HG03025 (cell line): ENCODE results near the gene RMND1.
A peak's percentile ranks its signal among the peaks of the same experiment; 100 is the strongest.

ENCODE experiments used
- ATAC-seq: cut with Tn5 transposase; IDR thresholded peaks from one replicate; pipeline ENCODE4 v1.9.1; 2021; ENCODE audit warnings: mild to moderate bottlenecking, moderate library complexity; ENCODE audit not compliant: unreplicated experiment, low FRiP score

Gene RMND1

GRCh38 chr6:151422981-151423380 lies 28.9 kb downstream of the RMND1 start:
- ATAC-seq: no peak

GRCh38 chr6:151417477-151417876 lies 34.4 kb downstream of the RMND1 start:
- ATAC-seq: no peak

DNA sequence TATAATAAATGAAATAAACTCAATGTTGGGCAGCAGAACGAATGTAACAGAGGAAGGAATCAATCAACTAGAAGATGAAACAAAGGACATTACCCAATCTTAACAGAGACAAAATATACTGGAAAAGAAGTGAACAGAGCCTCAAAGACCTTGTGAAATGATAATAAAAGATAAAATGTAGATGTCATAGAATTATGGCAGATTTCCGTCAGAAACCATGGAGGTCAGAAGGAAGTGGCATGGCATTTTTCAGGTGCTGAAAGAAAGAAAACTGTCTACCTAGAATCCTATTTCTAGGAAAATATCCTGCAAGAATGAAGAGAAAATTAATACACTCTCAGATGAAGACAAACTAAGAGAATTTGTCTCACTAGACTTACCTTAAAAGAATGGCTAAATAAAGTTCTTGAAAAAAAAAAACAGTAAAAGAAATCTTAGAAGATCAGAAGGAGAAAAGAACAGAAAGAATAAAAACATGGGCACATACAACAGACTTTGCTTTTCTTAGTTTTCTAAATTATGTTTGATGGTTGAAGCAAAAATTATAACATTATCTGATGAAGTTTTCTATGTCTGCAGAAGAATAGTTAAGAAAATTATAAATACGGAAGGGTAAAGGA lies 37.2 kb downstream of the RMND1 start:
- ATAC-seq: no peak

DNA sequence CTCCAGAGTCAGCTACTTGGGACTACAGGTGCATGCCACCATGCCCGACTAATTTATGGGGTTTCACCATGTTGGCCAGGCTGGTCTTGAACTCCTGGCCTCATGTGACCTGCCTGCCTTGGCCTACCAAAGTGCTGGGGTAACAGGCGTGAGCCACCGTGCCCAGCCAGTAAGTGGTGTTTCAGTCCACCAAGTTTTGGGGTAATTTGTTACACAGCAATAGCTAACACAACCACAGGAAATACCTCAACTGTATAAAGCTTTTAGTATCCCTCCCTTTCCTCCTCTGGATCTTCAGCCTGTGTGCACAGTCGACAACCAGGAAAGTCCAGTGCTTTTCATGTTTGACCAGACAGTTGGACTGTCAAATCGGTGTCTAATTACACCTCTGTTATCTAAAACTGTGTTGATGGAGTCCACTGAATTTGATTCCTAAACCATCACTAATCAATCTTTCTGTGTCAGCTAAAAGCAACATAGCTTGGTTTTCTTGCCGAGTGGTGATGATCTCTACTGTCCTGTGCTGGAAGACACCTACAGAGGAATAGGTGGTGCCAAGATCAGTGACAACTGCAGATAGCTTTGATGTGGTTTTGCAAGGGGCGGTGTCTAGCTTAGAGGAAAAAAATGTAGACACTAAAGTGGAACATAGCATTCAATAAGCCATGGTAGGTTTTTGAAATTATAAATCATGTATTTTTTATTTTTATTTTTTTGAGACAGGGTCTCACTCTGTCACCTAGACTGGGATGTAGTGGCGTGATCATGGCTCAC lies 38.4 kb downstream of the RMND1 start:
- no peak for ATAC-seq

DNA sequence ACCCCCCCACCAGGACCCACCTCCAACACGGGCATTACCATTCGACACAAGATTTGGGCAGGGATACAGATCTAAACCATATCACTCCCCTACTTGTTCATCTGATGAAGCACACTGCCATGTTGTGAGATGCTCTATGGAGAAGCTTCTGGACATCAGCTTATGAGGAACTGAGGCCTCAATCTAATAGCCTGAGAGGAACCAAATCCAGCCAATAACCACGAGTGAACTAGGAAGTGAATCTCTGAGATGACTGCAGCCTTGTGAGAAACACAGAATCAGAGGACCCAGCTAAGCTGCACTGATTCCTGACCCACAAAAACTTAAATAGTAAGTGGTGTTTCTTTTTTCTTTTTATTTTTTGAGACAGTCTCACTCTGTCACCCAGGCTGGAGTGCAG lies 39.0 kb downstream of the RMND1 start:
- no peak for ATAC-seq

DNA sequence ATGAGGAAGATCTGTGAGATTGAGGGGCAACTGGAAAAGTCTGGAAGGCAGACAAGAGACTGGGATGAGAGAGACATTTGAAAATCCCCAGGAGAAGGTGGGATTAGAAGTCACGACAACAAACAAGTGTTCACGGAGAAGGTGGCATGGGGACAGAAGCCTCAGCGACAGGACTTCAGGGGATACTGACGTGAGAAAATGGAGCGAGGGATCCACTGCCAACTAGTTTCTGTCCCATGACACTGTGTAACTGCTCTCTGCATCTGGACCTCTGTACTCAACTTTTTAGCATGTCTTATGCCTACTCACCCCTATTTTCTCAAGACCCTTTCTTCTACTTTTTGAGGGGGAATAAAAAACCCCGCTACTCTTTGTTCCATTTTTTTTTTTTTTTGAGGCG lies 42.2 kb downstream of the RMND1 start:
- no peak for ATAC-seq

GRCh38 chr6:151409260-151409659 lies 42.7 kb downstream of the RMND1 start:
- peak; percentile 51 for ATAC-seq

DNA sequence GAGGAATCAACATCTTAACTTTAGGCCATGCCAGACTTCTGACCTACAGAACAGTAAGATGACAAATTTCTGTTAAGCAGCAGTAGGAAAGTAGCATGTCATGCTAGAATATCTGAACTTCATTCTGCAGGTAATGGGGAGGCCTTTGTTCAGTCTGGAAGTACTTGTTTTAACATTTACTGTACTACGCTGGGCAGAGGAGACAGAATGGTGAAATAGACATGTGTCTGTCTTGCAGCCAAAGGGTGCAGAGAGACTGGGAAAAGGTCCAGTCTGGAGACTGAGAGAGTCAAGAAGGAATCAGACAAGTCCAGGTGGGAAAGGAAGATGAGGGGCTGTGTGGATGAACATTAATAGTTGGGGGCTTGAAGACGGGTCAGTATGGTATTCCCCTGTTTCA lies 43.1 kb downstream of the RMND1 start:
- no peak for ATAC-seq

GRCh38 chr6:151403919-151404308 lies 48.0 kb downstream of the RMND1 start:
- ATAC-seq: no peak

DNA sequence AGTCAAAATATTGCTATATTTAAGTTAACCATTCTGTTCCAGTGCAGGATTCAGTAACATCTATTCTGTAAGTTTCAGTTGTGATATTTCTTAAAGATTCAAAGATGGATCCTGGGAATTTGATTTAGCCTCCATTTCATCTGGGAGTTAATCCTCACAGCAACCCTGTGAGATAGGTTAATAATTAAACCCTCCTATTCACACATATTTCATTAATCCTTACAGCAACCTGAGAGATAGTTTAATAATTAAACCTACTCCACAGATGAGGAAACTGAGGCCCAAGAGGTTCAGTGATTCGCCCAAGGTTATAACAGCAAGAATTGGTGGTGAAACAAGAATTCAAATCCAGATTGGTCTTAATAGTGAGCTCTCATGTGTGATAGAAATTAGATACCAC lies 49.7 kb downstream of the RMND1 start:
- ATAC-seq: no peak

DNA sequence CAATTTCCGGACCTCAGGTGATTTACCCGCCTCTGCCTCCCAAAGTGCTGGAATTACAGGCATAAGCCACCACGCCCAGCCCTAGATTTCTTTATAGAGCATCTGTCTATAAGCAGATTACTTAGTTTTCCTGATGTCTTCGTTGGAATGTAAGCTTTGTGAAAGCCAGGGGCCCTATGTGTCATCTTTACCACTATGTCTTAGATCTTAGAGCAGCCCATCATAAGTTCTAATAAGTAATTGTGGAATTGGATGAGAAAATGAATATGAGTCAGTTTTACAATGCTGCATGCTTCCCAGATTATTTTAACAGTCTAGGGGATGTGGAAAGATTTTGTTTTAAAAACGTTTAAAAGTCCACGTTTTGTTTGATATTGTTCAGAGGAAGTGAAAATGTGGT lies 51.5 kb downstream of the RMND1 start:
- ATAC-seq: no peak

DNA sequence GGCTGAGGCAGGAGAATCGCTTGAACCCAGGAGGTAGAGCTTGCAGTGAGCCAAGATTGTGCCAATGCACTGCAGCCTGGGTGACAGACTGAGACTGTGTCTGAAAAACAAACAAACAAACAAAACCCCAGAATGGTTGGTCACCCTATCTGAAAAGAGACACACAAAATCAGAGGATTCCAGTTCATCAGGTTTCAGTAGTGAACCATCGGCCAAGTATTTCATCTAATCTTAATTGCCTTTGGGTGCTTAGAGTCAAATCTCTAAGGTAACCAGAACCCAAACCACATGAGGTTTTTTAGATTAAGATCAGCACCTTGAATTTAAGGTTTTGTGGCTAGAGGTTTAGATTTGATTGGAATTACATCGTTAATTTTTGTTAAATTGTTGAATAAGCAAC lies 52.2 kb downstream of the RMND1 start:
- ATAC-seq: no peak

DNA sequence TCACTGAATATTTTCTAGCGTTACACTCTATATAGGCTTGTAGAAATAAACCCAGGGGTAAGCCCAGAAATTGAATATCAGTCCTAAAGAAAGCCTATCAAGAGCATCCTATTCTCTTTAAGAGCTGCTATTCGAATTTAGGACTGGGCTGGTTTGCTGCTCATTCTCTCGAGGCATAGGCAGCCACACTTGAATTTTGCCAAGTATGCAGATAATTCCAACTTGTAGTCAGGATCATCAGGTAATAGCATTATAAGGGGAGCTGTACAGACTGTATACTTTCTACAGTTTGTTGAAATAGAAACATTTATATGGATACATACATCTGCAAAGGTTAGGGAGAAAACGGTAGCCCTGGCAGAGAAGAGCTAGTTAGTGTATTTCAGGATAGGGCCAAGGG lies 58.5 kb downstream of the RMND1 start:
- ATAC-seq: no peak

DNA sequence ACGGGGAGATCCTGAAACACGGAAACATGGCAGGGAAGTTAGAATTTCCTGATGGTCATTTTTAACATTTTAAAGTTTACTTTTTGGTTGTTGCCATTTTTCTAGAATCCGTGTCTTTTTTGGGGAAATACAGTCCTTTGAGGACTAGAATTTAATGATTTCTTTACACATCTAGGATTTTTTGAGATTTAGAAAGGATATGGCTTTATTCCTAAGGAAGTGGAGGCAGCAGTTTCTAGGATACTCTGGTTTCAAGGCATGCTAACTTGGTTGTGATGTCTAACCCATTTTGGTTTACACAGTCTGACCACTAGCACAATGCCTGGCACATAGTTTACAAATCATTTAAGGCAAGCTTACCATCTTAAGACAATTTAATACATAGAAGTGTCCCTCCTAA lies 59.5 kb downstream of the RMND1 start:
- ATAC-seq: no peak

DNA sequence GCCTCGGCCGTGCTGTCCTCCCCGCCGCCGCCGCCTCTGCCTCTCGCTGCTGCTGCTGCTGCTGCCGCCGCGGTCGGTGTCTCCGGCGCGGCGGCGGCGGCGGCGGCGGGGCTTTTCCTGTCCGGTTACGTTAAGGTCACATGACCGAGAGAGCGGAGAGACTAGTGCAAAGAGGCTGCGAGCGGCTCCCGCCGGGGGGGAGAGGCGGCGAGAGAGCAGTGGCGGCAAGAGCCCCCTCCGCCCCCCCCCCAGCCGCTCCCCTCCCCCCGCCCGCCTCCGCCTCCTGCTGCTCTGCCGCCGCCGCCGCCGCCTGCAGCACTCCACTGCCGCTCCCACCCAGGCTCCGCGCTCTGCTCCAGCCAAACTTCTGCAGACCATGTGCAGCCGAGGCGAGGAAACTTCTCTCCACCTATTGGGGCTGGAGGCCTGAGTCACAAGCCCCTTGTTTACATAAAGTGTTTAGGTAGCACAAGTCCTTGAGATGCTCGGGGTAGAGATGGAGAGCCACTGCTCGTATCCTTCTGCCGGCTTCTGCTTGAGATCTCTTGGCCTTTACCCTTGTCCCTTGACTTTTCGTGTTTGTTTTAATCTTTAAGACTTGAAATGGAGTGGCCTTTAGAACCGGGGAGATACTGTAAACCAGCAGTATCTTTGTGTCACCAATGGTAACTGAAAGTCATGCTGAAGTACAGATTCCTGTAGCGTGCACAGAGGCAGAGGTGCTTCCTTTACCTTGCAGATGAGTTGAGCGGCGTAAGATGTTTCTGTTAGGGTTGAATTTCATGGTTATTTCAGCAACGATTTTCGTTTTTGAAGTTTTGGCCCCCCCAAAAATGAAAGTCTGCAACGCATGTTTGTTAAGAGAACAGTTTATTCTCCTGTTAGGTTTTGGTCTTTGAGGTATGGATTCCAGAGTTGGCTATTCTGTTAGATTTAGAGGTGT lies 60.2 kb downstream of the RMND1 start, which contains the start of gene ZBTB2:
ZBTB2 (minus strand) TSS at position 89 of the 943 bp plus-strand sequence. CDS start 17,922 bp downstream, outside the sequence.
- no peak for ATAC-seq

DNA sequence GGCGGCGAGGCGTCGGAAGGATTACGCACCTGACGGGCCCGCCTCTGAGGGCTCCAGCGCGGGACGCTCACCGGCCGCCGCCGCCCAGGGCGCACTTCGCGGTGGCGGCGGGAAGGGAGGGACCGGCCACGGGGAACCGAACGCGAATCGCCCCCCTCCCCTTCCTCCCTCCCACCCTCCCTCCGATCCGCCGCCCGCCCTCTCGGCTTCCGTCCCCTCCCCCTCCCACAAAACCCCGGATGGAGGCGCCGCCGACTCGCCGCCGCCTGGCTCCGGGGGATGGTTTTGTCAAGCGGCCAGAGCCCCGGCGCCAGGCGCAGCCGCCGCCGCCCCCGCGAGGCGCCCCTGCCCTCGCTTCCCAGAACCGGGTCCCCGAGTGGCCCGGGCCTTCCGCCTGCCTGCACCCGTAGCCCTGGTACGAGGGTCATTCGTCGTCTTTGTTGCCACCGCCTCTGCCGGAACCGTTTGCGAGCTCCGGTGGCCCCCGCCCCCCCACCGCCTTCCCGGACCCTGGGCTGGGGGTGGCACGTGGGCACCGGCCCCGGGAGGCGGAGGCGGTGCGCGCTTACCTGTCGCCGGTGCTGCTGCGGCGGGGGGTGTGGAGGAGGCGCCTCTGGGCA lies 61.0 kb downstream of the RMND1 start:
- peak; percentile 4 for ATAC-seq

GRCh38 chr6:151390276-151390850 lies 61.6 kb downstream of the RMND1 start:
- ATAC-seq: peak; percentile 80

- peak; percentile 60 for ATAC-seq
Measured at GRCh38 chr6:151389618-151390275, 62.2 kb downstream of the RMND1 start.

DNA sequence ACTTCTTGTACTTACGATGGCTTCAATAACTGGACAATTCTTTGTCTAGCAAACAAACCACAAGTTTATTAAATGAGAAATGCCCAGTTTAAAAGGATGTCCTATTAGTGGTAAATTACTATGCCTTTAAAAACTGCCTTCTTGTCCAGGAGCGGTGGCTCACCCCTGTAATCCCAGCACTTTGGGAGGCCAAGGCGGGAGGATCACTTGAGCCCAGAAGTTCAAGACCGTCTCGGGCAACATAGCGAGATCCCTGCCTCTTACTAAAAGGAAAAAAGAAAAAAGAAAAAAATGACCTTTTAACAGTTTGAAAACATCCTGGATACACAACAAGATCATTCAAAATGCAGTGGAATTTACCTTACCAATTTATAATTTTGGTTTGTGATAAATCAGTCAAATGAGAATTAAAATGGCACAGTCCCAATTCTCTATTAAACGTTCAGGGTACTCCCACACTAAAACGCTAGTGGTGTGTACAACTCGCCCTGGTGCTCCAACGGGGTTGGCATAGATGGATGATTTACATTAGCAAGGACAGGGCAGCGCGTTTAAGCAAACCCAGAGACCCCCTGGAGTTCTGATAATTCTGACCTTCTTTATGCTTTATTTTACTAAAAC lies 62.8 kb downstream of the RMND1 start:
- no peak for ATAC-seq
